Measurements from ENCODE around the gene AEBP1.

GRCh38 chr7:44116087-44116788, 12.1 kb downstream of the AEBP1 start:
- TF ChIP-seq CTCF (IDR thresholded peaks at IDR 0.05; ENCODE audit: low read depth, low read length) (no peak), MAX (IDR thresholded peaks at IDR 0.05; ENCODE audit: low read depth, low read length) (no peak)
